GM12864 (cell line): Measurements from ENCODE around the gene TXLNG.
"Not testable (repeated sequence)": the region's sequence is repeated elsewhere in the genome, so short reads cannot be mapped to it uniquely, and the experiment has no call there.

ENCODE experiments used
- DNase-seq: peaks from one replicate; pipeline ENCODE4 v3.0.0-alpha.2; 2011; ENCODE audit warnings: low read depth
- H3K4me3 ChIP-seq: 2 replicates; pipeline ENCODE4 v1.5.1; 2011; ENCODE audit warnings: mild to moderate bottlenecking, low read depth, low read length, control low read depth
- TF ChIP-seq, protein P1 (sequence below): IDR thresholded peaks from 2 replicates; pipeline ENCODE4 v1.5.1; 2011; ENCODE audit warnings: low read depth, mild to moderate bottlenecking, moderate library complexity, low read length, control low read depth, inconsistent platforms; ENCODE audit errors: missing control alignments

Gene TXLNG

GRCh38 chrX:16845686-16846085 lies 59.4 kb downstream of the TXLNG start:
- TF ChIP-seq, protein P1, sequence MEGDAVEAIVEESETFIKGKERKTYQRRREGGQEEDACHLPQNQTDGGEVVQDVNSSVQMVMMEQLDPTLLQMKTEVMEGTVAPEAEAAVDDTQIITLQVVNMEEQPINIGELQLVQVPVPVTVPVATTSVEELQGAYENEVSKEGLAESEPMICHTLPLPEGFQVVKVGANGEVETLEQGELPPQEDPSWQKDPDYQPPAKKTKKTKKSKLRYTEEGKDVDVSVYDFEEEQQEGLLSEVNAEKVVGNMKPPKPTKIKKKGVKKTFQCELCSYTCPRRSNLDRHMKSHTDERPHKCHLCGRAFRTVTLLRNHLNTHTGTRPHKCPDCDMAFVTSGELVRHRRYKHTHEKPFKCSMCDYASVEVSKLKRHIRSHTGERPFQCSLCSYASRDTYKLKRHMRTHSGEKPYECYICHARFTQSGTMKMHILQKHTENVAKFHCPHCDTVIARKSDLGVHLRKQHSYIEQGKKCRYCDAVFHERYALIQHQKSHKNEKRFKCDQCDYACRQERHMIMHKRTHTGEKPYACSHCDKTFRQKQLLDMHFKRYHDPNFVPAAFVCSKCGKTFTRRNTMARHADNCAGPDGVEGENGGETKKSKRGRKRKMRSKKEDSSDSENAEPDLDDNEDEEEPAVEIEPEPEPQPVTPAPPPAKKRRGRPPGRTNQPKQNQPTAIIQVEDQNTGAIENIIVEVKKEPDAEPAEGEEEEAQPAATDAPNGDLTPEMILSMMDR = no peak
- H3K4me3 ChIP-seq = no peak overlapping the region
- no peak for DNase-seq

DNA sequence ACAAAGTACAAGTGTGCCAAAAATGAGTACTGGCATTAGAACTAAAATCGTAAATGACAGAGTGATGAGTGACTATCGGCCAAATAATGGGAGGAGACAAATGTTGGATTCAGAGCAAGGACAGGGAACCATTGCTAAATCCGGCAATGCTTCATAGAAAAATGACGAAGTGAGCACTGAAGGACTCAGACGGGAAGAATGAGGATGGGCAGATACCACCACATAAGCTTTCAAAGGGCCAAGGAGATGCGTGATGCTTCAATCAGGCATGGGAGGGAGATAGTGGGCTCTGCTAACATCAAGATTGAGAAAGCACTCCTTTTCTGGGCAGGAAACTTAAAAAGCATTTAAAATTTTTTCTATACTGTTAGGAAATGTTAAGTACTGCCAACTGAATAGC lies 62.3 kb downstream of the TXLNG start:
- H3K4me3 ChIP-seq = no peak overlapping the region
- no peak for DNase-seq
- TF ChIP-seq, protein P1 = no peak

DNA sequence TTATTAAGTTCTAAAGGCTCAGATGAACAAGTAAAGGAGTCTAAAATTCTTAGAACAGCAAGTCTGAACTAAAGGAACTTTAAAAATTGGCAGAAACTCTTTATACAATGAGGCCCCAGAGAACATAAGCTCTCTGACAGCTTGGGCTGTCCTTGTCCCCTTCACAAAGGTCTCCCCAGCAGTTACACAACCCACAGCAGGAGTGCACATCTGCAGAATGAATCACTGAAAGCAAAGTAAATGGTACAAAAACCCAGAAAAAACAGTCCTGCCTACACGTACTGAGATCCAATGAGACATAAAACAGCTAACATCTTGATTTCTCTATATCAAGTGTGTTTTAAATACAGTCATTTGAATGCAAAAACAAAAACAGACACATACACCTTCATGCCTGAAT lies 65.2 kb downstream of the TXLNG start:
- DNase-seq = no peak
- no peak overlapping the region for H3K4me3 ChIP-seq
- TF ChIP-seq, protein P1 = no peak

- no peak for DNase-seq
- TF ChIP-seq, protein P1 = no peak
- H3K4me3 ChIP-seq = no peak overlapping the region
Observed at GRCh38 chrX:16851827-16852226, 65.6 kb downstream of the TXLNG start.

GRCh38 chrX:16852617-16853179 lies 66.4 kb downstream of the TXLNG start:
- TF ChIP-seq, protein P1 = no peak

GRCh38 chrX:16853537-16853936 lies 67.3 kb downstream of the TXLNG start:
- TF ChIP-seq, protein P1 = no peak

More at GRCh38 chrX:16852617-16853179, 66.4 kb downstream of the TXLNG start:
- H3K4me3 ChIP-seq = no peak overlapping the region
- no peak for DNase-seq

GRCh38 chrX:16855363-16856075 lies 69.3 kb downstream of the TXLNG start:
- H3K4me3 ChIP-seq = no peak overlapping the region
- no peak for DNase-seq
- TF ChIP-seq, protein P1 = no peak

More at GRCh38 chrX:16853537-16853936, 67.3 kb downstream of the TXLNG start:
- no peak for DNase-seq
- no peak overlapping the region for H3K4me3 ChIP-seq

GRCh38 chrX:16856076-16856404 lies 69.8 kb downstream of the TXLNG start:
- not testable (repeated sequence) for H3K4me3 ChIP-seq, DNase-seq
